Fibroblast of mammary gland (primary cell): Measurements from ENCODE around the gene FBXL16.
"Not testable (repeated sequence)": the region's sequence is repeated elsewhere in the genome, so short reads cannot be mapped to it uniquely, and the experiment has no call there.

ENCODE experiments used
- DNase-seq: peaks from one replicate; pipeline ENCODE4 v3.0.0-alpha.2; 2010; ENCODE audit warnings: low read depth
- H3K4me3 ChIP-seq: 2 replicates; pipeline ENCODE4 v1.5.1; 2011; ENCODE audit warnings: low read depth, mild to moderate bottlenecking, low read length, moderate library complexity; ENCODE audit not compliant: control insufficient read depth
- CTCF ChIP-seq: conservative IDR thresholded peaks from 2 replicates; pipeline ENCODE4 v1.5.1; 2011; ENCODE audit warnings: low read depth, low read length, inconsistent platforms; ENCODE audit not compliant: control insufficient read depth, insufficient read depth

Gene FBXL16

GRCh38 chr16:694187-694862, 11.3 kb downstream of the FBXL16 start:
- no peak for TF ChIP-seq CTCF
- no peak overlapping the region for H3K4me3 ChIP-seq
- no peak for DNase-seq

DNA sequence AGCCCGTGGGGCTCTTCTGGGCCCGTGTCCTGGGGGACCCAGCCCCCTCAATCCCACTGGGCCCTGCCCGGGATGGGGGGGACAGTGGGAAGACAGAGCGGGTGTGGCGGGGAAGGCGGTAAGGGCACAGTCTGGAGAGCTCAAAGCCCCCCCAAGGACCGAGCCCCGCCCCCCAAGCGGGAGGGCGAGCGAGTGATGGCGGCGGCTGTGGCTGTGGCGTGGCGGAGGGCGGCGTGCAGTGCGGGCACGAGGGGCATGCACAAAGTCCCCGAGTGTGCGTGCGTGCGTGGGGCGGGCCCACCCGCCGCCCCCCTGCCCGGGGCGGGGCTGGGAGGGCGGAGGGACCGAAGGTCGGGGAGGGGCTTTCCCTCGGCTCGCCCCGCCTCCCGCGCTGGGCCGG, 11.8 kb downstream of the FBXL16 start:
- H3K4me3 ChIP-seq = no peak overlapping the region
- DNase-seq = no peak

DNA sequence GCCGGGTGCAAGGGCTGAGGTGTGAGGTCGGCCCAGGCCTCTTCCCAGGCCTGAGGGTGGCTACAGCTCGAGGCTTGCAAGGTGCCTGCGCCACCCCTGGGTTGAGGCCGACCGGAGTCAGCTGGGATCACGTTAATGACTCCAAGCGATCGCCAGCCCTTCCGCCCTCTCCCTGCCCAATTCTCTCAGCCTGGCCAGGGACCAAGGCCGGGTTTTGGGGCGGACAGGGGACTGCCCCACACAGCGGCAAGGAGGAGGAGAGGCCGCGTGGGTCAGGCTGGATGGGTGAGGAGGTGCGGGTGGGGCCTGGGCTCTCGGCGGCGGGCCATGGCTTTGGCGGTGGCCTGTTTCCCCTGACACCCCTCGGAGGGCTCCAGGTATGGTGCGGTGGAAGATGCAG, 12.2 kb downstream of the FBXL16 start:
- DNase-seq = no peak
- no peak for TF ChIP-seq CTCF
- H3K4me3 ChIP-seq = no peak overlapping the region

More for the DNA sequence above, 11.8 kb downstream of the FBXL16 start:
- TF ChIP-seq CTCF = no peak

- no peak for TF ChIP-seq CTCF
- no peak overlapping the region for H3K4me3 ChIP-seq
- no peak for DNase-seq
These were observed 13.1 kb downstream of the FBXL16 start for GRCh38 chr16:692356-693108.

- DNase-seq, H3K4me3 ChIP-seq: not testable (repeated sequence)
These were observed 14.4 kb downstream of the FBXL16 start for GRCh38 chr16:691242-691641.

GRCh38 chr16:689175-689897, 16.3 kb downstream of the FBXL16 start:
- H3K4me3 ChIP-seq = peak overlapping the region; percentile 80
- no peak for TF ChIP-seq CTCF
- no peak for DNase-seq

GRCh38 chr16:687499-687898, 18.1 kb downstream of the FBXL16 start:
- no peak for DNase-seq
- no peak for TF ChIP-seq CTCF
- no peak overlapping the region for H3K4me3 ChIP-seq
